AG09319 (cell line): Measurements from ENCODE around the gene SLAIN2.
"Not testable (repeated sequence)": the region's sequence is repeated elsewhere in the genome, so short reads cannot be mapped to it uniquely, and the experiment has no call there.

Source experiments
- DNase-seq: peaks from one replicate; pipeline ENCODE4 v3.0.0-alpha.2; 2010; ENCODE audit warnings: low read depth; ENCODE audit errors: extremely low read depth
- CTCF ChIP-seq: IDR thresholded peaks from 2 replicates; pipeline ENCODE4 v1.5.1; 2011; ENCODE audit warnings: low read depth, mild to moderate bottlenecking, inconsistent platforms, low read length, moderate library complexity

Gene SLAIN2

GRCh38 chr4:48432017-48432416 lies 90.7 kb downstream of the SLAIN2 start:
- DNase-seq: no peak
- no peak for TF ChIP-seq CTCF

- TF ChIP-seq CTCF: no peak
- no peak for DNase-seq
Measured at GRCh38 chr4:48436318-48436717, 95.0 kb downstream of the SLAIN2 start.

- TF ChIP-seq CTCF: no peak
- DNase-seq: no peak
Measured at GRCh38 chr4:48439988-48440387, 98.7 kb downstream of the SLAIN2 start.

GRCh38 chr4:48440914-48441313 lies 99.6 kb downstream of the SLAIN2 start:
- DNase-seq: not testable (repeated sequence)

- TF ChIP-seq CTCF: peak; percentile 43
- no peak for DNase-seq
Measured at GRCh38 chr4:48445704-48446103, 104.4 kb downstream of the SLAIN2 start.

- no peak for TF ChIP-seq CTCF
- no peak for DNase-seq
Measured at GRCh38 chr4:48446642-48447041, 105.3 kb downstream of the SLAIN2 start.

- no peak for TF ChIP-seq CTCF
- DNase-seq: no peak
Measured at GRCh38 chr4:48449151-48449550, 107.8 kb downstream of the SLAIN2 start.

GRCh38 chr4:48450740-48451139 lies 109.4 kb downstream of the SLAIN2 start:
- TF ChIP-seq CTCF: no peak
- DNase-seq: no peak

- not testable (repeated sequence) for DNase-seq
Measured at GRCh38 chr4:48451656-48452055, 110.3 kb downstream of the SLAIN2 start.
